ENCODE results near the gene MEG3. TPM values are rescaled to one million over a fixed set of nuclear protein-coding genes. Genes with fewer than 3 reads are reported as not detected.
A peak's percentile ranks its signal among the peaks of the same experiment; 100 is the strongest.

Gene MEG3
- total RNA-seq, 1 donor from 2014 or later = 0.22 TPM

- H3K4me3 Mint-ChIP-seq (ENCODE audit: unreplicated experiment) = no peak overlapping the region
- H3K27ac Mint-ChIP-seq (ENCODE audit: unreplicated experiment) = no peak overlapping the region
- peaks cover 10% of the 10 kb centered on the region for H3K9me3 Mint-ChIP-seq (ENCODE audit: unreplicated experiment)
- H3K36me3 Mint-ChIP-seq (ENCODE audit: unreplicated experiment) = no peaks in the 10 kb centered on the region
- H3K27me3 Mint-ChIP-seq (ENCODE audit: unreplicated experiment) = peaks cover 4% of the 10 kb centered on the region
- no peak for TF ChIP-seq CTCF (IDR thresholded peaks at IDR 0.05; ENCODE audit: partially characterized antibody, unreplicated experiment)
- no peak for DNase-seq
- peaks cover 9% of the 10 kb centered on the region for H3K4me1 Mint-ChIP-seq (ENCODE audit: low read depth, unreplicated experiment)
Observed at GRCh38 chr14:100907240-100907639, 81.3 kb downstream of the MEG3 start.

GRCh38 chr14:100909439-100909838 lies 83.5 kb downstream of the MEG3 start:
- no peak for TF ChIP-seq CTCF (IDR thresholded peaks at IDR 0.05; ENCODE audit: partially characterized antibody, unreplicated experiment)
- H3K4me3 Mint-ChIP-seq (ENCODE audit: unreplicated experiment) = no peak overlapping the region
- no peak overlapping the region for H3K27ac Mint-ChIP-seq (ENCODE audit: unreplicated experiment)
- H3K27me3 Mint-ChIP-seq (ENCODE audit: unreplicated experiment) = peaks cover 2% of the 10 kb centered on the region
- H3K9me3 Mint-ChIP-seq (ENCODE audit: unreplicated experiment) = peaks cover 6% of the 10 kb centered on the region
- no peaks in the 10 kb centered on the region for H3K36me3 Mint-ChIP-seq (ENCODE audit: unreplicated experiment)
- no peak for DNase-seq
- peaks cover 4% of the 10 kb centered on the region for H3K4me1 Mint-ChIP-seq (ENCODE audit: low read depth, unreplicated experiment)

Small RNAs within 50 kb of the gene (microRNA-seq; reads per million reads assigned to microRNA genes)
- 9.4 reads per million, percentile 46 among the genes with 10 or more reads in this experiment for gene MIR127 (ENCODE audit: unreplicated experiment)
- not detected for gene MIR136 (ENCODE audit: unreplicated experiment)
- not detected for gene MIR2392 (ENCODE audit: unreplicated experiment)
- gene MIR337 (ENCODE audit: unreplicated experiment) = 1.9 reads per million, percentile 11 among the genes with 10 or more reads in this experiment
- 1.4 reads per million, percentile 3 among the genes with 10 or more reads in this experiment for gene MIR431 (ENCODE audit: unreplicated experiment)
- 2.1 reads per million, percentile 13 among the genes with 10 or more reads in this experiment for gene MIR432 (ENCODE audit: unreplicated experiment)
- gene MIR433 (ENCODE audit: unreplicated experiment) = 2.1 reads per million, percentile 13 among the genes with 10 or more reads in this experiment
- 1.7 reads per million, percentile 8 among the genes with 10 or more reads in this experiment for gene MIR493 (ENCODE audit: unreplicated experiment)
- gene MIR665 (ENCODE audit: unreplicated experiment) = not detected

Other genes starting within 250 kb of the MEG3 start
- 7.0 TPM for gene BEGAIN, start 238.7 kb upstream of the MEG3 start, total RNA-seq (ENCODE audit: unreplicated experiment)
- 37.3 TPM for gene DLK1, start 99.2 kb upstream of the MEG3 start, total RNA-seq (ENCODE audit: unreplicated experiment)
- gene RTL1, start 77.6 kb downstream of the MEG3 start, total RNA-seq (ENCODE audit: unreplicated experiment) = not detected

All from glutamatergic neuron (in vitro differentiated cells).